Cardiac fibroblast (primary cell): ENCODE results near the gene AMDHD2.

Experiments used
- DNase-seq, 2 donors: peaks; one replicate each; pipeline versions ENCODE4 v3.0.0 to v3.0.0-alpha.2; 2010; ENCODE audit warnings: low read depth in 2 of 2
- H3K4me3 ChIP-seq, 2 donors: replicated peaks in 1 of 2; 1 replicate in 1 of 2; 2 replicates in 1 of 2; pipeline ENCODE4 v1.5.1; 2011; ENCODE audit warnings: low read depth in 2 of 2, low read length in 2 of 2, mild to moderate bottlenecking in 2 of 2, moderate library complexity in 1 of 2
- TF ChIP-seq, protein P1 (sequence below): IDR thresholded peaks from one replicate; pipeline ENCODE4 v1.5.1; 2011; ENCODE audit warnings: low read depth, mild to moderate bottlenecking, low read length, inconsistent platforms

Gene AMDHD2

DNA sequence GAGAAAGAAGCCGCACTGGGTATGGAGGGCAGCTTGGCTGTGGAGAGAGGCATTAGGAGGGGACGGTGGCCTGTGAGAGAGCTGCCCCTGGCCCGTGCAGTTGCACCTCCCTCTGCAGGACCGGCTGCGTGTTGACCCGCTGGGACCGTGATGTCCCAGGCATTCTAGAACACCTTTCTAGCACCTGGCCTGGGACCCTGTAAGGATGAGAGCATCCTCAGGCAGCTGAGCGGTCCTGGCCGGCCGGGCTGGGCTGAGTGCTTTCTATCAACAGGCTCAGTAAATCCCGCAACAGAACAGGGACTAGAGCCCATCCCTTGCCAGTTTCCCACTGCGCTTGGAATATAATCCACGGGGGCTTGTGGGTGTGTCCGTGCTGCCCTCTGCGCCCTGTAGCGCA, 30.6 kb upstream of the AMDHD2 start:
- no peak overlapping the region for H3K4me3 ChIP-seq
- no peak for DNase-seq
- TF ChIP-seq, protein P1, sequence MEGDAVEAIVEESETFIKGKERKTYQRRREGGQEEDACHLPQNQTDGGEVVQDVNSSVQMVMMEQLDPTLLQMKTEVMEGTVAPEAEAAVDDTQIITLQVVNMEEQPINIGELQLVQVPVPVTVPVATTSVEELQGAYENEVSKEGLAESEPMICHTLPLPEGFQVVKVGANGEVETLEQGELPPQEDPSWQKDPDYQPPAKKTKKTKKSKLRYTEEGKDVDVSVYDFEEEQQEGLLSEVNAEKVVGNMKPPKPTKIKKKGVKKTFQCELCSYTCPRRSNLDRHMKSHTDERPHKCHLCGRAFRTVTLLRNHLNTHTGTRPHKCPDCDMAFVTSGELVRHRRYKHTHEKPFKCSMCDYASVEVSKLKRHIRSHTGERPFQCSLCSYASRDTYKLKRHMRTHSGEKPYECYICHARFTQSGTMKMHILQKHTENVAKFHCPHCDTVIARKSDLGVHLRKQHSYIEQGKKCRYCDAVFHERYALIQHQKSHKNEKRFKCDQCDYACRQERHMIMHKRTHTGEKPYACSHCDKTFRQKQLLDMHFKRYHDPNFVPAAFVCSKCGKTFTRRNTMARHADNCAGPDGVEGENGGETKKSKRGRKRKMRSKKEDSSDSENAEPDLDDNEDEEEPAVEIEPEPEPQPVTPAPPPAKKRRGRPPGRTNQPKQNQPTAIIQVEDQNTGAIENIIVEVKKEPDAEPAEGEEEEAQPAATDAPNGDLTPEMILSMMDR, result no peak

DNA sequence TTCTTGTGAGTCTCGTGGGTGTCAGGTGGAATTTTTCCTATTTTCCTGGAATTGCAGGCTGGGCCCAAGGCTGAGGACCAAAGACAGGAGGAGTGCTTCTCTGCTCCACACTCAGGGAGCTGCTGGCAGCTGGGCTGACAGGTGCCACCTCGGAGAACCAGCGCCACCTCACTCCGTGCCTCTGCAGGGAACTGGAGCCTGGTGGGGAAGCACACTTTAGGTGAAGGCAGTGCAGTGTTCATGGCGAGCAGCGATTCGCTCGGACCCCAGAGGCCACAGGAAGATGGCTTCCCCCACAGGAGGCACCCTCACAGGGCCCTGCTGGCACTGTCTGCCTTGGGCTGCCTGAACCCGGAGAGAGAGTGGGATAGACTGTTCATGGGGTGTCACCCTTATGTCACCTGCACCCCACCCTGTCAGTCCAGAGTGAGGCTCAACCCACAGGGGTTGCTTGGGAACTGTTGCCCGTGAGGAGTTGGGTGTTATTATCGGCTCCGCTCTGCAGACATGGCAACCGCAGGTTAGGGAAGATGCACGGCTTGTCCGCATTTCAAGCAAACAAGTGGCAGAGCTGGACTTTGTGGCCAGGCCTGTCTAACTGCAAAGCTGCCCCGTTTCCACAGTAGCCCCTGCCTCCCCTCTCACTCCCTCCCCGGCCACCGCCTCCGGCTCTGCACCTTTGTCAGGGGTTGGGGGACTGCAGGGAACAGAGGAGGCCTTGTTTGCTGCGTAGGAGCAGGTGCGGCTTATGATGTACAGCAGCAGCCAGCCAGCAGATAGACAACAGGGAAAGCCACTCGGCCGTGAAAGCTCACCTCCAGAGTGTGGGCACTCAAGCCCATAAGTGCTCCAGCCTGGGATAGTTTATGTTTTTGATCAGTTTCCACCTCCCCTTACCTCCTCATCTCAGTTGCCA, 29.7 kb upstream of the AMDHD2 start:
- no peak overlapping the region for H3K4me3 ChIP-seq
- no peak for DNase-seq
- TF ChIP-seq, protein P1, result no peak

DNA sequence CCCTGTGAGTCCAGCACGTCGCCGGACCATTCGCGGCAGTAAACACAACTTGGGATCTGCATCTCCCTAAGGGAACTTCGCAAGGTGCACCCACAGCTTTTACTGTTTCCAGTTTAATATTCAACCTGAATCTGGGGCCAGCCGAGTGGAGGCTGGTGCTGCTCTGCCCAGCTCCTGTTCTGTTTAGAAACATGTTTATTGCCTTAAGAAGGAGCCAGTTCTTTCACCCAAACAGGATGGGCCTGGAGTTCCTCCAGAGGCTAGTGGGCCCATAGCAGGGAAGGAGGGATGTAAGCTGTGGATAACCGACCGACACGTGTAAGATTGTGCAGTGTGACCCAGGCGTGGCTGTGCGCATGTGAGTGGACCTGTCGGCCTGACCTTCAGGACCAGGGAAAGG, 27.9 kb upstream of the AMDHD2 start:
- DNase-seq, result no peak
- TF ChIP-seq, protein P1, result no peak
- H3K4me3 ChIP-seq, result no peak overlapping the region

DNA sequence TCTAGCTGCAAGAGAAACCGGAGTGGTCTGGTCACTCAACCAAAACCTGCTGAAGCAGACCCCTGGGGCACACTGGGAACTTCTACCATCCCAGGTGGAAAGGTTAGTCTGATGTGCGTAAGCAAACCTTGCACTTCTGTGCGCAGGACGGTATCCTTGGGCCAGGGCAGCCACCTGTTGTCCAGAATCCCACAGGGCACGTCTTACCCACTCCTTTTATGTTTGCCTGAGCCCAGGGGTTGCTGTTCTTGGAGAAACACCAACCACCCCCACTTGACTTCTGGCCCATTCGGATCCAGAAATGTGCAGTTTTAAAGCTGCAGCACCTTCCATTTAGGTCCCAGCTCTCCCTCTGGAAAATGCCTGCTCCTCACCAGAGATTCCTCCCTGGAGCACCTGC, 26.6 kb upstream of the AMDHD2 start:
- no peak for DNase-seq
- no peak overlapping the region for H3K4me3 ChIP-seq
- TF ChIP-seq, protein P1, result no peak

DNA sequence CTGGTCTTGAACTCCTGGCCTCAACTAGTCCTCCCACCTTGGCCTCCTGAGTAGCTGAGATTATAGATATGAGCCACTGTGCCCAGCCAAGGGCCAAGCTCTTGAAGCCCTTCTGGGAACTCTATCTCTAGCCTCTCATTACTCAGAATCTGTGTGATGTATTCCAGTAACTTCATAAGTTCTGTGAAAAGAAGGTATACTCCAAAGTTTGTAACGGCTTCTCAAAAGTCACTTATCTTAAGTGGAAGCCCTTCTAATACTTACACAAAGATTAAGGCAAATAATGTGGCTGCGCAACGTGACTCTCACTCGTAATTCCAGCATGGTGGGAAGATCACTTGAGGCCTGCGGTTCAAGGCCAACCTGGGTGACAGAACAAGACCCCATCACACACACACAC, 25.6 kb upstream of the AMDHD2 start:
- no peak for DNase-seq
- TF ChIP-seq, protein P1, result no peak
- H3K4me3 ChIP-seq, result no peak overlapping the region

DNA sequence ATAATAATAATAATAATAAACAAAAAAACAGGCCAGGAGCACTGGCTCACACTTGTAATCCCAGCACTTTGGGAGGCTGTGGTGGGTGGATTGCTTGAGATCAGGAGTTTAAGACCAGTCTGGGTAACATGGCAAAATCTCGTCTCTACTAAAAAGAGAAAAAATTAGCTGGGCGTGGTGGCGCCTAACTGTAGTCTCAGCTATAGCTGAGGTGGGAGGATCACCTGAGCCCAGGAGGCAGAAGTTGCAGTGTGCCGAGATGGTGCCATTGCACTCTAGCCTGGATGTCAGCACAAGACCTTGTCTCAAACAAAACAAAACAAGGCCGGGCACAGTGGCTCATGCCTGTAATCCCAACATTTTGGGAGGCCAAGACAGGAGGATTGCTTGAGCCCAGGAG, 25.1 kb upstream of the AMDHD2 start:
- DNase-seq, result no peak
- TF ChIP-seq, protein P1, result no peak
- no peak overlapping the region for H3K4me3 ChIP-seq
